ENCODE results near the gene SCG2.
"Not testable (repeated sequence)": the region's sequence is repeated elsewhere in the genome, so short reads cannot be mapped to it uniquely, and the experiment has no call there.

The SCG2 gene

GRCh38 chr2:223599640-223600380 lies 2.4 kb downstream of the SCG2 start:
- in situ Hi-C loops (cut with MboI; ENCODE audit: low sequenced_read_pairs, unreplicated experiment), result no loop called here
- TF ChIP-seq, protein P1, sequence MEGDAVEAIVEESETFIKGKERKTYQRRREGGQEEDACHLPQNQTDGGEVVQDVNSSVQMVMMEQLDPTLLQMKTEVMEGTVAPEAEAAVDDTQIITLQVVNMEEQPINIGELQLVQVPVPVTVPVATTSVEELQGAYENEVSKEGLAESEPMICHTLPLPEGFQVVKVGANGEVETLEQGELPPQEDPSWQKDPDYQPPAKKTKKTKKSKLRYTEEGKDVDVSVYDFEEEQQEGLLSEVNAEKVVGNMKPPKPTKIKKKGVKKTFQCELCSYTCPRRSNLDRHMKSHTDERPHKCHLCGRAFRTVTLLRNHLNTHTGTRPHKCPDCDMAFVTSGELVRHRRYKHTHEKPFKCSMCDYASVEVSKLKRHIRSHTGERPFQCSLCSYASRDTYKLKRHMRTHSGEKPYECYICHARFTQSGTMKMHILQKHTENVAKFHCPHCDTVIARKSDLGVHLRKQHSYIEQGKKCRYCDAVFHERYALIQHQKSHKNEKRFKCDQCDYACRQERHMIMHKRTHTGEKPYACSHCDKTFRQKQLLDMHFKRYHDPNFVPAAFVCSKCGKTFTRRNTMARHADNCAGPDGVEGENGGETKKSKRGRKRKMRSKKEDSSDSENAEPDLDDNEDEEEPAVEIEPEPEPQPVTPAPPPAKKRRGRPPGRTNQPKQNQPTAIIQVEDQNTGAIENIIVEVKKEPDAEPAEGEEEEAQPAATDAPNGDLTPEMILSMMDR (IDR thresholded peaks at IDR 0.05; ENCODE audit: borderline replicate concordance, control extremely low read depth, extremely low read depth, insufficient read depth, missing control alignments), result no peak
- DNase-seq (ENCODE audit: low spot score), result no peak

DNA sequence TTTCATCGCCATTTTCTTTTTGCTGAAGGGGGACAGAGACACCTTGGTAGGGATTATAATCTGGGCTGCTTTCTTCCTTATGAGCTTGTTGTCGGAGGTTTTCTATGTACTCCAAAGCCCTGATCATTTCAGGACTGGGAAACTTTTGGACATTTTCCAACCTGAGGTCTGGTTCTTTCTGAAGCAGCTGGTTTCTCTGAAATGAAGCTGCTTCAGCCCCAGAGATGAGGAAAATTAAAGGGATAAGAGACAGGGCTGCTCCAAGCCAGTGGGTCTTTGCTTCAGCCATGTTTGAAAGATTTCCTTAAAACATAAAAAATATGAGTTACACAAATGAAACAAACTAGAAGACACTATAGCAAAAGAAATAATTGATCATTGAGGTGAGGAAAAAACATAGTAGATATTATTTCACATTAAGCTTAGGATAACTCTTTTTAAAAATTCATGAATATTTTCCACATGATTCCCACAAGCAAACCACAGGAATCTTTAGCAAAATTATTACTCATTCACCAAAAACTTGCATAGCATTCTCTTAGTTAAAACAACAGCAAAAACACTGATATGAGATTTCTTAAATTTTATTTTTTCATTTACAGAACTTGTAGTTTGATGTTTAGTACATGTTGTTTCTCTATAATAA lies 3.0 kb downstream of the SCG2 start:
- in situ Hi-C loops (cut with MboI; ENCODE audit: low sequenced_read_pairs, unreplicated experiment), result no loop called here
- no peak for DNase-seq (ENCODE audit: low spot score)
- TF ChIP-seq, protein P1 (IDR thresholded peaks at IDR 0.05; ENCODE audit: borderline replicate concordance, control extremely low read depth, extremely low read depth, insufficient read depth, missing control alignments), result no peak

- DNase-seq (ENCODE audit: low spot score), result no peak
- TF ChIP-seq, protein P1 (IDR thresholded peaks at IDR 0.05; ENCODE audit: borderline replicate concordance, control extremely low read depth, extremely low read depth, insufficient read depth, missing control alignments), result no peak
- in situ Hi-C loops (cut with MboI; ENCODE audit: low sequenced_read_pairs, unreplicated experiment), result no loop called here
These were observed 5.1 kb downstream of the SCG2 start for GRCh38 chr2:223597076-223597475.

DNA sequence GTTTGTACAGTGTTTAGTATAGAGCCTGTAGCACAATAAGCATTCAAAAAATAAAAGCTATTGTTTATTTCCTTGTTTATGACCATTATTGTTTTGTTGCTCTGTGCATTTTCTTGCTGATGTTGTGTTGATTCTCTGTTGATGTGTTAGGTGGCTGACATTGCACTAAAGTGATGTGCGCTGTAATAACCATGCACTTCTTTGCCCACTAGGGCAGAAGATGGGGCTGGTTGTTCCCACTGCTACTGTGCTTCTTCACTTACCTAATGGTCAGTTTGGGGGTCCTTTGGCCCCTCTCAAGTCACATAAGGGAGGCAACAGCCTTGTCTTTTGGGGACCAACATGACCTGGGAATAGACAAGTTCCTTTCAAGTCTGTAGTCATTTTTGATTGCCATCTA lies 6.0 kb downstream of the SCG2 start:
- in situ Hi-C loops (cut with MboI; ENCODE audit: low sequenced_read_pairs, unreplicated experiment), result no loop called here
- TF ChIP-seq, protein P1 (IDR thresholded peaks at IDR 0.05; ENCODE audit: borderline replicate concordance, control extremely low read depth, extremely low read depth, insufficient read depth, missing control alignments), result no peak
- DNase-seq (ENCODE audit: low spot score), result no peak

GRCh38 chr2:223594831-223595230 lies 7.3 kb downstream of the SCG2 start:
- in situ Hi-C loops (cut with MboI; ENCODE audit: low sequenced_read_pairs, unreplicated experiment), result no loop called here
- DNase-seq (ENCODE audit: low spot score), result no peak
- TF ChIP-seq, protein P1 (IDR thresholded peaks at IDR 0.05; ENCODE audit: borderline replicate concordance, control extremely low read depth, extremely low read depth, insufficient read depth, missing control alignments), result no peak

- in situ Hi-C loops (cut with MboI; ENCODE audit: low sequenced_read_pairs, unreplicated experiment), result no loop called here
- DNase-seq (ENCODE audit: low spot score), result no peak
- TF ChIP-seq, protein P1 (IDR thresholded peaks at IDR 0.05; ENCODE audit: borderline replicate concordance, control extremely low read depth, extremely low read depth, insufficient read depth, missing control alignments), result no peak
These were observed 7.9 kb downstream of the SCG2 start for GRCh38 chr2:223594259-223594658.

DNA sequence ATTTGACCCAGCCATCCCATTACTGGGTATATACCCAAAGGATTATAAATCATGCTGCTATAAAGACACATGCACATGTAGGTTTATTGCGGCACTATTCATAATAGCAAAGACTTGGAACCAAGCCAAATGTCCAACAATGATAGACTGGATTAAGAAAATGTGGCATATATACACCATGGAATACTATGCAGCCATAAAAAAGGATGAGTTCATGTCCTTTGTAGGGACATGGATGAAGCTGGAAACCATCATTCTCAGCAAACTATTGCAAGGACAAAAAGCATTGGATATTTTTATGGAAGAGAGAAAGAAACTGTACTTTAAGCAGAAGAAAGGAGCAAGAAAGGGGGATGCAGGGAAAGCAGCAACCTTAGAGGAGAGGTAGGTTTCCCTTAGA lies 9.5 kb downstream of the SCG2 start:
- DNase-seq (ENCODE audit: low spot score); in situ Hi-C loops (cut with MboI; ENCODE audit: low sequenced_read_pairs, unreplicated experiment): not testable (repeated sequence)

Measured in GM13976 (cell line).